Bronchial epithelial cell (primary cell): ENCODE data around the gene TMEM87B. TPM values are rescaled to one million over a fixed set of nuclear protein-coding genes. Genes with fewer than 3 reads are reported as not detected.

Experiments used
- DNase-seq: peaks from one replicate; pipeline ENCODE4 v3.0.0-alpha.2; 2010; ENCODE audit warnings: low read depth
- FAIRE-seq: peaks from 2 replicates; lab custom pipeline; 2011; peaks lifted over from hg19 to GRCh38; lab: Jason Lieb, UNC
- H3K27me3 ChIP-seq: 2 replicates; pipeline ENCODE4 v1.5.1; 2011; ENCODE audit warnings: low read length; ENCODE audit not compliant: control insufficient read depth, insufficient read depth
- H3K36me3 ChIP-seq: 2 replicates; pipeline ENCODE4 v1.5.1; 2011; ENCODE audit warnings: low read length; ENCODE audit not compliant: control insufficient read depth, insufficient read depth
- H3K4me3 ChIP-seq: 2 replicates; pipeline ENCODE4 v1.5.1; 2011; ENCODE audit warnings: mild to moderate bottlenecking, low read depth, low read length, control low read depth
- total RNA-seq: library from RNA; depleted of rRNA; stranded (reverse); fragments of >200 nt; gene quantifications from 2 replicates; pipeline ENCODE4 v1.2.1, GENCODE V29; 2014
- TF ChIP-seq, protein P1 (sequence below): IDR thresholded peaks from 2 replicates; pipeline ENCODE4 v1.5.1; 2011; ENCODE audit warnings: mild to moderate bottlenecking, moderate library complexity, low read length, control low read depth, inconsistent platforms; ENCODE audit not compliant: insufficient read depth, severe bottlenecking

Gene TMEM87B
- total RNA-seq, 1 donor from 2014 or later: 37.1 TPM

DNA sequence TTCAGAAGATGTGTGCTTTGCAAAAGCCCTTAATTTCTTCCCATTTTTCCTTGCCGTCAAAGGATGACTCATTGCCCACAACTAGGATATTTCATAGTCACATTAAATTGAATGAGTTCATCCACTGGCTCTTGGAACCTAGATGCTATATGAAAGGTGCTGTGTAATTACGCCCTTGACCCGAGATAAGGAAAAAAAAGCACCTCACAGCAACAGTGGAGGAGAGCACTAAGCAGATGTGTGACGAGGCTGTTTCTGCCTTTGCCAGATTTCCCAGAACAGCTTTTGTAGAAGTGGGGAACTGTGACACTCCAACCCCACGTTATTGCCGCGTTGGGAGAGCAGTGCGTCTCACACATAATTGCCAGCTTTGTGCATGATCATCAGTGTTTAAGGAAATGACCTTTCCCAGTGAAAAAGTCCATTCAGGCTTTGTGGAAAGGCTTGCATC lies 33.3 kb upstream of the TMEM87B start:
- DNase-seq (peak; percentile 70), FAIRE-seq (no peak)
- H3K4me3 ChIP-seq: no peak overlapping the region
- TF ChIP-seq, protein P1, sequence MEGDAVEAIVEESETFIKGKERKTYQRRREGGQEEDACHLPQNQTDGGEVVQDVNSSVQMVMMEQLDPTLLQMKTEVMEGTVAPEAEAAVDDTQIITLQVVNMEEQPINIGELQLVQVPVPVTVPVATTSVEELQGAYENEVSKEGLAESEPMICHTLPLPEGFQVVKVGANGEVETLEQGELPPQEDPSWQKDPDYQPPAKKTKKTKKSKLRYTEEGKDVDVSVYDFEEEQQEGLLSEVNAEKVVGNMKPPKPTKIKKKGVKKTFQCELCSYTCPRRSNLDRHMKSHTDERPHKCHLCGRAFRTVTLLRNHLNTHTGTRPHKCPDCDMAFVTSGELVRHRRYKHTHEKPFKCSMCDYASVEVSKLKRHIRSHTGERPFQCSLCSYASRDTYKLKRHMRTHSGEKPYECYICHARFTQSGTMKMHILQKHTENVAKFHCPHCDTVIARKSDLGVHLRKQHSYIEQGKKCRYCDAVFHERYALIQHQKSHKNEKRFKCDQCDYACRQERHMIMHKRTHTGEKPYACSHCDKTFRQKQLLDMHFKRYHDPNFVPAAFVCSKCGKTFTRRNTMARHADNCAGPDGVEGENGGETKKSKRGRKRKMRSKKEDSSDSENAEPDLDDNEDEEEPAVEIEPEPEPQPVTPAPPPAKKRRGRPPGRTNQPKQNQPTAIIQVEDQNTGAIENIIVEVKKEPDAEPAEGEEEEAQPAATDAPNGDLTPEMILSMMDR: no peak
- no peaks in the 10 kb centered on the region for H3K27me3 ChIP-seq
- no peaks in the 10 kb centered on the region for H3K36me3 ChIP-seq

GRCh38 chr2:112023707-112024106 lies 31.4 kb upstream of the TMEM87B start:
- H3K27me3 ChIP-seq: no peaks in the 10 kb centered on the region
- H3K4me3 ChIP-seq: no peak overlapping the region
- TF ChIP-seq, protein P1: no peak
- no peak for FAIRE-seq
- no peak for DNase-seq
- no peaks in the 10 kb centered on the region for H3K36me3 ChIP-seq

DNA sequence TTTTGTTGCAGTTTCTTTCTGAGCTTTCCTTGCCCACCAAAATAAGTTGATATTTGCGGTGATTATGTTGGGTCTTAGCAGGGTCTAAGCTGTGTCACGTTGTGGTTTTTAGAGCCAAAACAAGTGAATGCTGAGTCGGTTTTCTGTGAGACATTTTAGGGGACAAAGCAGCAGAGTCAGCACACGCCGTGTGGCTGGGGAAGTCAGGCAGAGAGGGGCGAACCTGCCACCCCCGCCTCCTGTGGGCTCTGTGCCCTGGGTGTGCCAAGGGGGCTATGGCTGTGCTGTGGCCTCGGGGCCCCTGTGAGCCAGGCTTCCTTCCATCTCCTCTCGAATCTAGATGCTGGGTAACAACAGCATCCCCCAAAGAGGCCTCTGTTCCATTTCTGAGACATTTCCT lies 30.8 kb upstream of the TMEM87B start:
- no peaks in the 10 kb centered on the region for H3K27me3 ChIP-seq
- FAIRE-seq: no peak
- DNase-seq: no peak
- TF ChIP-seq, protein P1: no peak
- no peaks in the 10 kb centered on the region for H3K36me3 ChIP-seq
- H3K4me3 ChIP-seq: no peak overlapping the region

- TF ChIP-seq, protein P1: no peak
- no peaks in the 10 kb centered on the region for H3K27me3 ChIP-seq
- no peak for DNase-seq
Observed at GRCh38 chr2:112024896-112025491, 30.1 kb upstream of the TMEM87B start.

GRCh38 chr2:112026509-112026908 lies 28.6 kb upstream of the TMEM87B start:
- TF ChIP-seq, protein P1: no peak
- FAIRE-seq: no peak
- DNase-seq: no peak
- Histone ChIP-seq H3K4me3 (no peak overlapping the region), H3K27me3 (no peaks in the 10 kb centered on the region), H3K36me3 (no peaks in the 10 kb centered on the region)

More at GRCh38 chr2:112024896-112025491, 30.1 kb upstream of the TMEM87B start:
- Histone ChIP-seq H3K4me3 (no peak overlapping the region), H3K36me3 (no peaks in the 10 kb centered on the region)
- no peak for FAIRE-seq

GRCh38 chr2:112027767-112028166 lies 27.3 kb upstream of the TMEM87B start:
- no peak for FAIRE-seq
- H3K4me3 ChIP-seq: no peak overlapping the region

More at GRCh38 chr2:112027767-112028166, 27.3 kb upstream of the TMEM87B start:
- Histone ChIP-seq H3K27me3 (no peaks in the 10 kb centered on the region), H3K36me3 (no peaks in the 10 kb centered on the region)
- DNase-seq: no peak
- TF ChIP-seq, protein P1: no peak
